K562 (cell line): ENCODE data around the gene ALDH3B2. TPM values are rescaled to one million over a fixed set of nuclear protein-coding genes. Genes with fewer than 3 reads are reported as not detected.

Experiments
- ATAC-seq: fragments of 200-7000 bp; cut with Tn5 transposase; 3 replicates; pipeline ENCODE4 v1.9.1; 2020; ENCODE audit warnings: moderate library complexity
- BruUV-seq: library from RNA; stranded (reverse); fragments of 400-500 nt; replicated peaks from 2 replicates; lab custom pipeline; 2021; lab: Mats Ljungman, UMichigan
- CTCF ChIA-PET: fragments of 300-600 bp; formaldehyde crosslinking; extraction: SDS; loops from one replicate; lab custom pipeline; 2021; ENCODE audit warnings: low intra/inter-chr PET ratio; lab: Yijun Ruan, JAX
- POLR2A ChIA-PET: fragments of 300-600, 350-650 bp; sonication (Branson Sonifier 250); formaldehyde crosslinking; extraction: SDS; loops from one replicate; lab custom pipeline; 2021; ENCODE audit warnings: antibody characterized with exemption, inconsistent platforms; lab: Yijun Ruan, JAX
- DNase-seq, 4 experiments: peaks; one replicate each; pipeline versions ENCODE4 v3.0.0 to v3.0.0-alpha.2; 2011 to 2018; ENCODE audit warnings: low spot score in 3 of 4, mixed read lengths in 3 of 4; ENCODE audit errors: extremely low read depth in 1 of 4
- FAIRE-seq: peaks from 2 replicates; lab custom pipeline; 2011; peaks lifted over from hg19 to GRCh38; lab: Jason Lieb, UNC
- H2AFZ ChIP-seq: 2 replicates; pipeline ENCODE4 v1.6.0; 2011; ENCODE audit warnings: low read depth, low read length, control low read depth, inconsistent platforms
- H3K27ac ChIP-seq: fragments of 200-600 bp; 3 replicates; pipeline ENCODE4 v1.8.0; 2011; ENCODE audit warnings: low read depth, mild to moderate bottlenecking, control low read depth, inconsistent platforms, low read length, moderate library complexity, mixed read lengths; ENCODE audit errors: extremely low read depth
- H3K27me3 ChIP-seq, 2 experiments: fragments of 300-600 bp in 1 of 2; 2 replicates in 1 of 2; 3 replicates in 1 of 2; pipeline versions ENCODE4 v1.6.0 to v1.8.0; 2011; ENCODE audit warnings: inconsistent platforms in 2 of 2, low read length in 2 of 2, mild to moderate bottlenecking in 1 of 2, mixed read lengths in 1 of 2, moderate library complexity in 1 of 2; ENCODE audit not compliant: control insufficient read depth in 2 of 2, insufficient read depth in 2 of 2
- H3K36me3 ChIP-seq: fragments of 300-600 bp; 3 replicates; pipeline ENCODE4 v1.8.0; 2011; ENCODE audit warnings: mild to moderate bottlenecking, low read length, inconsistent platforms; ENCODE audit not compliant: control insufficient read depth, insufficient read depth
- H3K4me1 ChIP-seq, 2 experiments: fragments of 200-600 bp in 1 of 2; replicated peaks in 1 of 2; 2 replicates in 1 of 2; 3 replicates in 1 of 2; pipeline versions ENCODE4 v1.5.1 to v1.8.0; 2011; ENCODE audit warnings: inconsistent platforms in 2 of 2, low read length in 2 of 2, mild to moderate bottlenecking in 1 of 2, mixed read lengths in 1 of 2, moderate library complexity in 1 of 2; ENCODE audit not compliant: control insufficient read depth in 2 of 2, insufficient read depth in 2 of 2
- H3K4me2 ChIP-seq: 2 replicates; pipeline ENCODE4 v1.6.1; 2011; ENCODE audit warnings: low read length, control low read depth, inconsistent platforms, mixed read lengths; ENCODE audit not compliant: insufficient read depth
- H3K4me3 ChIP-seq: fragments of 200-600 bp; sonication (generic), shearing (Covaris generic); 2 replicates; pipeline ENCODE4 v1.5.1; 2016; ENCODE audit warnings: control low read depth, inconsistent platforms
- H3K79me2 ChIP-seq: fragments of 200-600 bp; 3 replicates; pipeline ENCODE4 v1.8.0; 2011; ENCODE audit warnings: low read length, inconsistent platforms; ENCODE audit not compliant: control insufficient read depth, insufficient read depth
- H3K9ac ChIP-seq, 2 experiments: 2 replicates each; pipeline versions ENCODE4 v1.6.0 to v1.6.1; 2011; ENCODE audit warnings: low read depth in 2 of 2, low read length in 2 of 2, control low read depth in 1 of 2, inconsistent platforms in 1 of 2, mild to moderate bottlenecking in 1 of 2, mixed read lengths in 1 of 2; ENCODE audit not compliant: insufficient read depth in 1 of 2
- H3K9me1 ChIP-seq: one replicate; pipeline ENCODE4 v1.6.0; 2011; ENCODE audit warnings: inconsistent platforms, mild to moderate bottlenecking, low read length, moderate library complexity; ENCODE audit not compliant: control insufficient read depth, insufficient read depth
- H3K9me3 ChIP-seq: replicated peaks from 2 replicates; pipeline ENCODE4 v1.5.1; 2011; ENCODE audit warnings: low read depth, low read length, inconsistent platforms; ENCODE audit not compliant: control insufficient read depth, insufficient read depth
- H4K20me1 ChIP-seq: replicated peaks from 2 replicates; pipeline ENCODE4 v1.6.1; 2011; ENCODE audit warnings: low read length, inconsistent platforms, mixed read lengths; ENCODE audit not compliant: control insufficient read depth, insufficient read depth
- BHLHE40 ChIP-seq: IDR thresholded peaks from 2 replicates; pipeline ENCODE4 v1.6.1; 2011; ENCODE audit warnings: low read length, improper control_type of control experiment
- EGR1 ChIP-seq: fragments of 450-650 bp; conservative IDR thresholded peaks from 2 replicates; pipeline ENCODE4 v1.6.1; 2017; ENCODE audit warnings: mild to moderate bottlenecking
- KAT8 ChIP-seq: fragments of 450-650 bp; IDR thresholded peaks from 2 replicates; pipeline ENCODE4 v1.6.1; 2016; ENCODE audit warnings: low read depth, mild to moderate bottlenecking
- L3MBTL2 ChIP-seq: fragments of 450-650 bp; IDR thresholded peaks from 2 replicates; pipeline ENCODE4 v1.6.1; 2016; ENCODE audit warnings: mild to moderate bottlenecking, moderate library complexity
- MITF ChIP-seq: IDR thresholded peaks from 2 replicates; pipeline ENCODE4 v1.6.1; 2014; ENCODE audit warnings: antibody characterized with exemption
- MTF1 ChIP-seq: fragments of 250-450 bp; sonication (Bioruptor Pico); IDR thresholded peaks from 2 replicates; pipeline ENCODE4 v1.9.0; 2021; ENCODE audit warnings: moderate library complexity, mild to moderate bottlenecking, inconsistent platforms, borderline replicate concordance
- NFIC ChIP-seq: fragments of 450-650 bp; IDR thresholded peaks from 2 replicates; pipeline ENCODE4 v1.6.1; 2017; ENCODE audit warnings: mild to moderate bottlenecking, inconsistent platforms
- NRF1 ChIP-seq, 2 experiments: fragments of 450-650 bp; IDR thresholded peaks in 1 of 2; conservative IDR thresholded peaks in 1 of 2; 2 replicates each; pipeline ENCODE4 v1.6.1; 2014; ENCODE audit warnings: mild to moderate bottlenecking in 2 of 2
- POLR3A ChIP-seq: IDR thresholded peaks from 2 replicates; pipeline ENCODE4 v1.6.1; 2011; ENCODE audit warnings: borderline replicate concordance, mild to moderate bottlenecking, moderate library complexity; ENCODE audit not compliant: insufficient read length, insufficient read depth; ENCODE audit errors: extremely low read depth
- PYGO2 ChIP-seq: fragments of 450-650 bp; IDR thresholded peaks from 2 replicates; pipeline ENCODE4 v1.6.1; 2016; ENCODE audit warnings: mild to moderate bottlenecking, missing genetic modification characterization, moderate library complexity, missing compliant biosample characterization
- RBM15 ChIP-seq: fragments of 200-400 bp; formaldehyde crosslinking; IDR thresholded peaks from 2 replicates; pipeline ENCODE4 v1.6.1; 2018; ENCODE audit warnings: mild to moderate bottlenecking, low read length, moderate library complexity; ENCODE audit not compliant: insufficient read depth
- ZNF232 ChIP-seq: sonication (generic); formaldehyde crosslinking; IDR thresholded peaks from 2 replicates; pipeline ENCODE4 v1.8.0; 2022; ENCODE audit warnings: mild to moderate bottlenecking, missing genetic modification reagents
- WGBS: fragments of 100-300 bp; shearing (Covaris generic); methylation state at CpG from one replicate; pipeline ENCODE4 v1.1.6; 2016; ENCODE audit warnings: low coverage, mixed read lengths; ENCODE audit not compliant: insufficient coverage; ENCODE audit errors: missing lambda C conversion rate; 5-methylcytosine and 5-hydroxymethylcytosine counted together
- in situ Hi-C: fragments of 300-500 bp; cut with MboI; formaldehyde crosslinking; loops from 4 replicates; pipeline ENCODE4 v1.15.0; 2018; ENCODE audit warnings: inconsistent platforms, mixed read lengths
- intact Hi-C: fragments of 100-400 bp; cut with micrococcal nuclease; formaldehyde crosslinking; loops from 2 replicates; pipeline ENCODE4 v1.14.2; 2022
- polyA plus RNA-seq, 8 experiments: library from polyadenylated mRNA; depleted of rRNA in 4 of 8; stranded (reverse) in 5 of 8; unstranded in 3 of 8; fragments of >200 nt; fragmentation: Nextera tagmentation in 2 of 8; fragmentation: Illumina TruSeq in 1 of 8; extraction: Ambion mirVana in 2 of 8; extraction: Trizol in 1 of 8; gene quantifications; 2 replicates each; pipeline versions ENCODE4 v1.2.1 to v1.2.3, GENCODE V29; 2011 to 2014; ENCODE audit warnings: inconsistent platforms in 1 of 8, missing spikeins in 1 of 8
- total RNA-seq, 7 experiments: library from RNA; depleted of rRNA in 6 of 7; stranded (reverse); fragments of >200 nt in 6 of 7; fragmentation: Illumina TruSeq in 2 of 7; extraction: Trizol in 2 of 7; gene quantifications; 2 replicates each; pipeline versions ENCODE4 v1.2.1 to v1.2.3, GENCODE V29; 2011 to 2021; ENCODE audit warnings: low replicate concordance in 1 of 7
- TF ChIP-seq, protein P1 (sequence below), 2 experiments: IDR thresholded peaks; 2 replicates each; pipeline ENCODE4 v1.6.1; 2011; ENCODE audit warnings: borderline replicate concordance in 1 of 2, control low read depth in 1 of 2, low read depth in 1 of 2, low read length in 1 of 2, mild to moderate bottlenecking in 1 of 2, mixed read lengths in 1 of 2, moderate library complexity in 1 of 2; ENCODE audit not compliant: insufficient read depth in 1 of 2, insufficient read length in 1 of 2, poor library complexity in 1 of 2, severe bottlenecking in 1 of 2; ENCODE audit errors: extremely low read depth in 1 of 2
- TF ChIP-seq, protein P2 (sequence below): fragments of 450-650 bp; formaldehyde crosslinking; IDR thresholded peaks from 2 replicates; pipeline ENCODE4 v1.4.0; 2022; ENCODE audit warnings: missing genetic modification characterization

ALDH3B2 gene
- total and polyA plus RNA-seq, 9 of the 15 experiments (the other 6 are each of a cell fraction or from before 2014, with no cell fraction given) = not detected

GRCh38 chr11:67667490-67668191 is 6.8 kb downstream of the ALDH3B2 start:
- 21% methylated on average over 18 of the region's 26 CpGs for WGBS
- ChIA-PET CTCF (no interaction called here), POLR2A (interaction anchor here (0.8 kb wide), 1 partner anchor 78 kb away, joined by 3 read pairs; no protein-coding TSS in a partner anchor)
- Histone ChIP-seq H3K27me3 (peaks cover 16 to 42% of the 10 kb centered on the region in 2 experiments; a peak in 4 of 5 replicates), H3K9me3 (0 out of 2 replicates have a peak, but pooled peaks cover 1% of the 10 kb centered on the region), H3K4me3 (no peak overlapping the region), H3K79me2 (no peaks in the 10 kb centered on the region), H3K9me1 (no peaks in the 10 kb centered on the region), H3K27ac (no peak overlapping the region), H3K36me3 (no peaks in the 10 kb centered on the region), H2AFZ (no peak overlapping the region), H4K20me1 (0 out of 2 replicates have a peak, but pooled peaks cover 9% of the 10 kb centered on the region), H3K9ac (no peak overlapping the region), H3K4me1 (peaks cover 0 to 30% of the 10 kb centered on the region in 2 experiments; a peak in 2 of 5 replicates), H3K4me2 (no peak overlapping the region)
- DNase-seq (no peak), ATAC-seq (no peak; the same call in 2 of the 3 replicates), FAIRE-seq (no peak)
- intact Hi-C loops = no loop called here
- BruUV-seq = no TSS peak
- in situ Hi-C loops = loop anchor here (10.0 kb wide), 1 partner anchor 127 kb away; no protein-coding TSS in a partner anchor
- TF ChIP-seq BHLHE40 (no peak), EGR1 (0 out of 2 replicates have a peak, but pooled peaks have one; percentile 9), POLR3A (no peak), L3MBTL2 (peak; percentile 39; the same call in 1 of the 2 replicates), KAT8 (no peak), MITF (no peak), RBM15 (no peak), NFIC (peak; percentile 48), ZNF232 (CRISPR knock-in tag) (no peak), MTF1 (CRISPR knock-in tag) (no peak), NRF1 (conservative IDR thresholded peaks at IDR 0.05 in 1 of 2, IDR thresholded peaks at IDR 0.05 in 1 of 2) (peak; percentile 8 to 24; a peak in 1 of 4 replicates), PYGO2 (tag) (no peak)
- TF ChIP-seq, protein P1, sequence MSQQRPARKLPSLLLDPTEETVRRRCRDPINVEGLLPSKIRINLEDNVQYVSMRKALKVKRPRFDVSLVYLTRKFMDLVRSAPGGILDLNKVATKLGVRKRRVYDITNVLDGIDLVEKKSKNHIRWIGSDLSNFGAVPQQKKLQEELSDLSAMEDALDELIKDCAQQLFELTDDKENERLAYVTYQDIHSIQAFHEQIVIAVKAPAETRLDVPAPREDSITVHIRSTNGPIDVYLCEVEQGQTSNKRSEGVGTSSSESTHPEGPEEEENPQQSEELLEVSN (IDR thresholded peaks at IDR 0.05; ENCODE audit: borderline replicate concordance in 1 of 2, extremely low read depth in 1 of 2, insufficient read depth in 1 of 2, insufficient read length in 1 of 2, low read depth in 1 of 2, low read length in 1 of 2, poor library complexity in 1 of 2, severe bottlenecking in 1 of 2) = peak in 1 of 2 experiments; percentile 67
- TF ChIP-seq, protein P2, sequence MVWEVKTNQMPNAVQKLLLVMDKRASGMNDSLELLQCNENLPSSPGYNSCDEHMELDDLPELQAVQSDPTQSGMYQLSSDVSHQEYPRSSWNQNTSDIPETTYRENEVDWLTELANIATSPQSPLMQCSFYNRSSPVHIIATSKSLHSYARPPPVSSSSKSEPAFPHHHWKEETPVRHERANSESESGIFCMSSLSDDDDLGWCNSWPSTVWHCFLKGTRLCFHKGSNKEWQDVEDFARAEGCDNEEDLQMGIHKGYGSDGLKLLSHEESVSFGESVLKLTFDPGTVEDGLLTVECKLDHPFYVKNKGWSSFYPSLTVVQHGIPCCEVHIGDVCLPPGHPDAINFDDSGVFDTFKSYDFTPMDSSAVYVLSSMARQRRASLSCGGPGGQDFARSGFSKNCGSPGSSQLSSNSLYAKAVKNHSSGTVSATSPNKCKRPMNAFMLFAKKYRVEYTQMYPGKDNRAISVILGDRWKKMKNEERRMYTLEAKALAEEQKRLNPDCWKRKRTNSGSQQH (CRISPR knock-in tag) = no peak
